ENCODE data around the gene ASTL.

ASTL gene

DNA sequence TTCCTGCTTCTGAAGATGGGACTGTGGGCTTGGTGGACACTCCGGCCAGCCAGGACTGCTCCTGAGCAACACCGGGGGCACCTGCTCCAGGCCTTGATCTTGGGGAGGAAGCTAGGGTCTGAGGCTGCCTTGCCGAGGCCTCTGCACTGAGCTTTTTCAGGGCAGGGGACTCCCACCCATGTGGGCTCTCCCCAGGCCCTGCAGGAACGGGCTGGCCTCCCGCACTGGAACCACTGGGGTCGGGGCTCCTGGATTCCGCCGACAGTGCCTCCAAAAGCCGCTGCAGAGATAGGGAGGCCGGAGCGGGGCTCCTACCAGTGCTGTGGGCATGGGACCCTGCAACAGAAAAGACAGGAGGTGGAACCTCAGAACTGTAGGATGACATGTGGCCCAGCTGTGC lies 14.4 kb downstream of the ASTL start:
- TF ChIP-seq CTCF (IDR thresholded peaks at IDR 0.05; ENCODE audit: low read depth, low read length, missing control alignments): no peak
- no peak for DNase-seq
- in situ Hi-C loops (cut with HindIII; ENCODE audit: low pct_ligation_motif_present, low sequenced_read_pairs): no loop called here
- H3K27me3 ChIP-seq (replicated peaks): peaks cover 7% of the 10 kb centered on the region
- no peaks in the 10 kb centered on the region for H3K36me3 ChIP-seq (replicated peaks)
- no peak overlapping the region for H3K4me3 ChIP-seq (ENCODE audit: low read depth, low read length)
- H3K27ac ChIP-seq: no peak overlapping the region

GRCh38 chr2:96123290-96123689 lies 15.0 kb downstream of the ASTL start:
- no peak for TF ChIP-seq CTCF (IDR thresholded peaks at IDR 0.05; ENCODE audit: low read depth, low read length, missing control alignments)
- in situ Hi-C loops (cut with HindIII; ENCODE audit: low pct_ligation_motif_present, low sequenced_read_pairs): no loop called here
- Histone ChIP-seq H3K27ac (no peak overlapping the region), H3K36me3 (replicated peaks) (no peaks in the 10 kb centered on the region), H3K4me3 (ENCODE audit: low read depth, low read length) (no peak overlapping the region), H3K27me3 (replicated peaks) (peaks cover 10% of the 10 kb centered on the region)
- DNase-seq: no peak

DNA sequence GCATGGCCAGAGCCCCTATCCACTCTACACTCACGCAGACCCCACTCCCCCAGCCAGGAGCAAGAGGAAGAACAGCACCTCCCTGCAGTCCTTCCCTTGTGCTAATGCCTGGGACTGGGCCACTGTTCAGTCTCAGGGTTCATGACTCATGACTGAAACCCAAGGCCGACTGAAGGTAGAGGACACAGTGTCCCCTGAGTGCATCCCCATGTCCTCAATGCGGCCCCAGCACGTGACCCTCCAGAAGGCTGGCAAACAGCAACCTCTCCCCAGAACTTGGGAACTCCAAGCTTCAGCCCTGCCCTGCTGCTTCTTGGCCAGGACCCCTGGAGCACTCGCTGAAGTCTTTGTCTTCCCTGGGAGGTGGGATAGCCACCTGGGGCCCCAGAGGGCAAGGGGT lies 15.9 kb downstream of the ASTL start:
- Histone ChIP-seq H3K36me3 (replicated peaks) (no peaks in the 10 kb centered on the region), H3K4me3 (ENCODE audit: low read depth, low read length) (no peak overlapping the region), H3K27ac (no peak overlapping the region), H3K27me3 (replicated peaks) (peaks cover 13% of the 10 kb centered on the region)
- TF ChIP-seq CTCF (IDR thresholded peaks at IDR 0.05; ENCODE audit: low read depth, low read length, missing control alignments): no peak
- DNase-seq: no peak
- in situ Hi-C loops (cut with HindIII; ENCODE audit: low pct_ligation_motif_present, low sequenced_read_pairs): no loop called here

GRCh38 chr2:96121414-96121813 lies 16.9 kb downstream of the ASTL start:
- Histone ChIP-seq H3K4me3 (ENCODE audit: low read depth, low read length) (no peak overlapping the region), H3K27me3 (replicated peaks) (peaks cover 20% of the 10 kb centered on the region), H3K27ac (no peak overlapping the region), H3K36me3 (replicated peaks) (no peaks in the 10 kb centered on the region)
- in situ Hi-C loops (cut with HindIII; ENCODE audit: low pct_ligation_motif_present, low sequenced_read_pairs): no loop called here
- no peak for TF ChIP-seq CTCF (IDR thresholded peaks at IDR 0.05; ENCODE audit: low read depth, low read length, missing control alignments)
- DNase-seq: no peak

- no peaks in the 10 kb centered on the region for H3K36me3 ChIP-seq (replicated peaks)
- H3K4me3 ChIP-seq (ENCODE audit: low read depth, low read length): no peak overlapping the region
- no peak for DNase-seq
- H3K27ac ChIP-seq: no peak overlapping the region
- no peak for TF ChIP-seq CTCF (IDR thresholded peaks at IDR 0.05; ENCODE audit: low read depth, low read length, missing control alignments)
- in situ Hi-C loops (cut with HindIII; ENCODE audit: low pct_ligation_motif_present, low sequenced_read_pairs): no loop called here
- H3K27me3 ChIP-seq (replicated peaks): peaks cover 25% of the 10 kb centered on the region
Observed at GRCh38 chr2:96120991-96121390, 17.3 kb downstream of the ASTL start.

DNA sequence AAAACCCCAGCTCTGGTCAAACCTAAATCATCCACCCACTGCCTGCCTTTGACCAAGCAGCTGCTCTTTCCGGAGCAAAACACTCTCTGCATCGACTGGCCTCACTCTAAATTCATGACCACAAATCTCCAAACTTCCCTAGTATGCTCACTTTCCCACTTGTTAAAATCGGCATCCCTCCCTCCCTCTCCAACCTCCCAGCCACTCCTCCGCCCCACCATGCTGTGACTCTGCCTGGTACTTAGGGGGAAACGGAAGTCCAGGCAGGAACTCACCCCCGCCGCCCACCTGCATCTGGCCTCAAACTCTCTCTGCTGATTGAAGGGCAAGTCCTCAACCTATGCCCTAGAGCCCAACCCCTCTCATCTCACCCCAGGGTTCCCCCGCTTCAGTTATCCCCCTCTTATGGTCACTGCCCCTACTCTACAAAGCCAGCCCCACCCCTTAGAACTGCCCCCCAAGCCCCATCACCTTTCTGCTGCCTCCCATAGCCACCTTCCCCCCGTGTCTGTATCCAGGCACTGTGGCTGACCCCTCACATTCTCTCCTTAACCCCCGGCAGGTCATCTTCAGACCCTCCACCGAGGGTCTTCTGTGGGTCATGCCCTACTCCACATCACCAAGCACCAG lies 18.1 kb downstream of the ASTL start:
- no peak overlapping the region for H3K27ac ChIP-seq
- H3K36me3 ChIP-seq (replicated peaks): no peaks in the 10 kb centered on the region
- peaks cover 32% of the 10 kb centered on the region for H3K27me3 ChIP-seq (replicated peaks)
- in situ Hi-C loops (cut with HindIII; ENCODE audit: low pct_ligation_motif_present, low sequenced_read_pairs): no loop called here
- no peak overlapping the region for H3K4me3 ChIP-seq (ENCODE audit: low read depth, low read length)
- no peak for TF ChIP-seq CTCF (IDR thresholded peaks at IDR 0.05; ENCODE audit: low read depth, low read length, missing control alignments)
- no peak for DNase-seq
